ENCODE data around the gene PCP2. TPM values are rescaled to one million over a fixed set of nuclear protein-coding genes. Genes with fewer than 3 reads are reported as not detected.

The PCP2 gene
- total and polyA plus RNA-seq, 2 donors (not counting 1 experiment from before 2014, with no cell fraction given) = not detected

- H3K4me1 ChIP-seq (ENCODE audit: control insufficient read depth, extremely low read depth, insufficient read depth, low read length) = no peaks in the 10 kb centered on the region
- H3K79me2 ChIP-seq (ENCODE audit: control insufficient read depth, insufficient read depth, low read length) = no peaks in the 10 kb centered on the region
- peaks cover 21% of the 10 kb centered on the region for H3K27me3 ChIP-seq (ENCODE audit: control insufficient read depth, insufficient read depth, low read length)
- H2AFZ ChIP-seq (ENCODE audit: low read length) = no peak within 1 kb of the TSS
- peak within 1 kb of the TSS in 1 of 4 experiments; percentile 10 for H3K4me3 ChIP-seq (replicated peaks in 1 of 4; ENCODE audit: control extremely low read depth in 1 of 4, insufficient read depth in 1 of 4, low read depth in 3 of 4, low read length in 4 of 4)
- H3K4me2 ChIP-seq (ENCODE audit: extremely low read depth, insufficient read depth, low read length) = no peak within 1 kb of the TSS
- TF ChIP-seq EZH2 (IDR thresholded peaks at IDR 0.05; ENCODE audit: low read length, missing control alignments) (peak; percentile 91), CTCF (conservative IDR thresholded peaks at IDR 0.05 in 1 of 2, IDR thresholded peaks at IDR 0.05 in 1 of 2; ENCODE audit: low read depth in 1 of 2, low read length in 2 of 2) (no peak)
- H4K20me1 ChIP-seq (ENCODE audit: control insufficient read depth, extremely low read depth, insufficient read depth, low read length) = no peaks in the 10 kb centered on the region
- peak in 1 of 2 donors; percentile 1 for DNase-seq (ENCODE audit: low read depth in 2 of 2)
- H3K27ac ChIP-seq (ENCODE audit: insufficient read depth, low read length) = no peak within 1 kb of the TSS
- H3K9ac ChIP-seq (ENCODE audit: insufficient read depth, low read length) = no peak within 1 kb of the TSS
- no peaks in the 10 kb centered on the region for H3K36me3 ChIP-seq (ENCODE audit: control insufficient read depth, insufficient read depth, low read length)
- H3K9me3 ChIP-seq (ENCODE audit: control insufficient read depth, insufficient read depth, low read depth, low read length) = no peaks in the 10 kb centered on the region
These were observed 37.9 kb downstream of the PCP2 start, which contains the start of gene CAMSAP3 for GRCh38 chr19:7595466-7596133. Gene CAMSAP3 (plus strand): TSS chr19:7595863. CDS start chr19:7596003, 140 bp downstream.

- Histone ChIP-seq H3K4me3 (replicated peaks in 1 of 4; ENCODE audit: control extremely low read depth in 1 of 4, insufficient read depth in 1 of 4, low read depth in 3 of 4, low read length in 4 of 4) (no peak overlapping the region), H2AFZ (ENCODE audit: low read length) (no peak overlapping the region), H3K4me1 (ENCODE audit: control insufficient read depth, extremely low read depth, insufficient read depth, low read length) (no peaks in the 10 kb centered on the region), H3K36me3 (ENCODE audit: control insufficient read depth, insufficient read depth, low read length) (no peaks in the 10 kb centered on the region), H3K9ac (ENCODE audit: insufficient read depth, low read length) (no peak overlapping the region), H3K27ac (ENCODE audit: insufficient read depth, low read length) (no peak overlapping the region), H3K27me3 (ENCODE audit: control insufficient read depth, insufficient read depth, low read length) (peaks cover 7% of the 10 kb centered on the region), H3K9me3 (ENCODE audit: control insufficient read depth, insufficient read depth, low read depth, low read length) (no peaks in the 10 kb centered on the region), H4K20me1 (ENCODE audit: control insufficient read depth, extremely low read depth, insufficient read depth, low read length) (no peaks in the 10 kb centered on the region), H3K79me2 (ENCODE audit: control insufficient read depth, insufficient read depth, low read length) (no peaks in the 10 kb centered on the region), H3K4me2 (ENCODE audit: extremely low read depth, insufficient read depth, low read length) (no peak overlapping the region)
- TF ChIP-seq CTCF (conservative IDR thresholded peaks at IDR 0.05 in 1 of 2, IDR thresholded peaks at IDR 0.05 in 1 of 2; ENCODE audit: low read depth in 1 of 2, low read length in 2 of 2) (no peak), EZH2 (IDR thresholded peaks at IDR 0.05; ENCODE audit: low read length, missing control alignments) (no peak)
- no peak for DNase-seq (ENCODE audit: low read depth in 2 of 2)
These were observed 43.3 kb downstream of the PCP2 start for GRCh38 chr19:7590256-7590655.

- Histone ChIP-seq H3K36me3 (ENCODE audit: control insufficient read depth, insufficient read depth, low read length) (no peaks in the 10 kb centered on the region), H3K79me2 (ENCODE audit: control insufficient read depth, insufficient read depth, low read length) (no peaks in the 10 kb centered on the region), H3K4me2 (ENCODE audit: extremely low read depth, insufficient read depth, low read length) (no peak overlapping the region), H3K27ac (ENCODE audit: insufficient read depth, low read length) (no peak overlapping the region), H3K9me3 (ENCODE audit: control insufficient read depth, insufficient read depth, low read depth, low read length) (no peaks in the 10 kb centered on the region), H2AFZ (ENCODE audit: low read length) (no peak overlapping the region), H3K9ac (ENCODE audit: insufficient read depth, low read length) (no peak overlapping the region), H3K4me1 (ENCODE audit: control insufficient read depth, extremely low read depth, insufficient read depth, low read length) (no peaks in the 10 kb centered on the region), H3K27me3 (ENCODE audit: control insufficient read depth, insufficient read depth, low read length) (peaks cover 3% of the 10 kb centered on the region), H3K4me3 (replicated peaks in 1 of 4; ENCODE audit: control extremely low read depth in 1 of 4, insufficient read depth in 1 of 4, low read depth in 3 of 4, low read length in 4 of 4) (no peak overlapping the region), H4K20me1 (ENCODE audit: control insufficient read depth, extremely low read depth, insufficient read depth, low read length) (no peaks in the 10 kb centered on the region)
- no peak for DNase-seq (ENCODE audit: low read depth in 2 of 2)
- TF ChIP-seq CTCF (conservative IDR thresholded peaks at IDR 0.05 in 1 of 2, IDR thresholded peaks at IDR 0.05 in 1 of 2; ENCODE audit: low read depth in 1 of 2, low read length in 2 of 2) = no peak
- TF ChIP-seq EZH2 (IDR thresholded peaks at IDR 0.05; ENCODE audit: low read length, missing control alignments) = no peak
These were observed 43.7 kb downstream of the PCP2 start for GRCh38 chr19:7589822-7590221.

Measured in fibroblast of lung (primary cell).